Loucy (cell line): ENCODE data around the gene E4F1.

Experiments used
- H2AFZ ChIP-seq: fragments of 200-600 bp; sonication (generic); 2 replicates; pipeline ENCODE4 v1.6.0; 2016; ENCODE audit warnings: antibody characterized with exemption, mild to moderate bottlenecking, low read length, moderate library complexity
- H3F3A ChIP-seq: fragments of 200-600 bp; 2 replicates; pipeline ENCODE4 v1.6.0; 2016; ENCODE audit warnings: antibody characterized with exemption, low read depth, mild to moderate bottlenecking
- H3K27me3 ChIP-seq: fragments of 200-600 bp; sonication (generic); 2 replicates; pipeline ENCODE4 v1.6.1; 2014; ENCODE audit warnings: low read length, mild to moderate bottlenecking; ENCODE audit not compliant: insufficient read depth, poor library complexity, severe bottlenecking
- H3K36me3 ChIP-seq: fragments of 200-600 bp; sonication (generic); 2 replicates; pipeline ENCODE4 v1.6.1; 2016; ENCODE audit warnings: low read length; ENCODE audit not compliant: insufficient read depth
- H3K4me1 ChIP-seq: fragments of 200-600 bp; sonication (generic); 2 replicates; pipeline ENCODE4 v1.5.1; 2014; ENCODE audit warnings: low read length, mild to moderate bottlenecking; ENCODE audit not compliant: insufficient read depth, poor library complexity, severe bottlenecking
- H3K4me2 ChIP-seq: fragments of 200-600 bp; sonication (generic); 2 replicates; pipeline ENCODE4 v1.6.0; 2014; ENCODE audit warnings: antibody characterized with exemption, low read length, low read depth, mild to moderate bottlenecking; ENCODE audit not compliant: poor library complexity, severe bottlenecking
- H3K4me3 ChIP-seq: fragments of 200-600 bp; sonication (generic); 2 replicates; pipeline ENCODE4 v1.5.1; 2014; ENCODE audit warnings: low read length, mild to moderate bottlenecking, mixed read lengths; ENCODE audit not compliant: poor library complexity, severe bottlenecking
- H3K79me2 ChIP-seq: fragments of 200-600 bp; sonication (generic); 2 replicates; pipeline ENCODE4 v1.6.1; 2014; ENCODE audit warnings: low read length; ENCODE audit not compliant: insufficient read depth
- H3K9ac ChIP-seq: fragments of 200-600 bp; sonication (generic); 2 replicates; pipeline ENCODE4 v1.6.0; 2014; ENCODE audit warnings: mild to moderate bottlenecking, low read depth, low read length, moderate library complexity; ENCODE audit not compliant: poor library complexity, severe bottlenecking
- H3K9me2 ChIP-seq: fragments of 200-600 bp; sonication (generic); replicated peaks from 2 replicates; pipeline ENCODE4 v1.6.1; 2016; ENCODE audit warnings: low read depth, low read length, mixed read lengths
- H3K9me3 ChIP-seq: fragments of 200-600 bp; sonication (generic); 2 replicates; pipeline ENCODE4 v1.6.1; 2014; ENCODE audit warnings: mild to moderate bottlenecking, antibody characterized with exemption, low read length, low read depth; ENCODE audit not compliant: insufficient read depth
- H4K20me1 ChIP-seq: fragments of 200-600 bp; sonication (generic); 2 replicates; pipeline ENCODE4 v1.6.0; 2014; ENCODE audit warnings: antibody characterized with exemption, low read length, mild to moderate bottlenecking; ENCODE audit not compliant: insufficient read depth, poor library complexity, severe bottlenecking
- EZH2phosphoT487 ChIP-seq: fragments of 200-600 bp; IDR thresholded peaks from 2 replicates; pipeline ENCODE4 v1.6.1; 2018; ENCODE audit warnings: antibody characterized with exemption, mild to moderate bottlenecking, moderate library complexity, borderline replicate concordance
- TF ChIP-seq, protein P1 (sequence below): fragments of 200-600 bp; sonication (generic); conservative IDR thresholded peaks from 2 replicates; pipeline ENCODE4 v1.5.1; 2014; ENCODE audit warnings: mild to moderate bottlenecking, antibody characterized with exemption, low read length

The E4F1 gene

DNA sequence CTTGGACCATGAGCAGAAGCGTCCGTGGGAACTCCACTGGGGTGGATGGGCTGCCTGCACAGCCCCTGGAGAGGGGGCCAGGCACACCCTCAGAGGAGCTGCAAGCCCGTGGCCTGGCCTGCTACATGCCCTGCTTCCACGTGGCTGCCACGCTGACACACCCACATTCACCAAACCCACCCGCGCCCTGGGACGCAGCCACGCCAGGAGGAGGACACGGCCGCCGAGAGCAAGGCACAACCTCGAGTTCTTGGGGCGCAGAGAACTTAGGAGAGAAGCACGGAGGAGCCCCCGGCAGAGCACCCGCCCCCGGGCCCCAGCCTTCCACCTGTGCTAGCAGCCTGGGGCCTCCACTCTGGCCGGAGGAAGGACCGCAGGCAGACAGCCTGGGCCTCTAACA is 45.8 kb upstream of the E4F1 start:
- Histone ChIP-seq H3K79me2 (no peaks in the 10 kb centered on the region), H2AFZ (no peak overlapping the region), H3K9me3 (no peaks in the 10 kb centered on the region), H3K4me3 (no peak overlapping the region), H3F3A (no peaks in the 10 kb centered on the region), H4K20me1 (no peaks in the 10 kb centered on the region), H3K4me2 (no peak overlapping the region), H3K9me2 (no peaks in the 10 kb centered on the region), H3K9ac (no peak overlapping the region), H3K36me3 (no peaks in the 10 kb centered on the region; the same call in 1 of the 2 replicates), H3K4me1 (no peaks in the 10 kb centered on the region), H3K27me3 (no peaks in the 10 kb centered on the region)
- TF ChIP-seq EZH2phosphoT487, result no peak
- TF ChIP-seq, protein P1, sequence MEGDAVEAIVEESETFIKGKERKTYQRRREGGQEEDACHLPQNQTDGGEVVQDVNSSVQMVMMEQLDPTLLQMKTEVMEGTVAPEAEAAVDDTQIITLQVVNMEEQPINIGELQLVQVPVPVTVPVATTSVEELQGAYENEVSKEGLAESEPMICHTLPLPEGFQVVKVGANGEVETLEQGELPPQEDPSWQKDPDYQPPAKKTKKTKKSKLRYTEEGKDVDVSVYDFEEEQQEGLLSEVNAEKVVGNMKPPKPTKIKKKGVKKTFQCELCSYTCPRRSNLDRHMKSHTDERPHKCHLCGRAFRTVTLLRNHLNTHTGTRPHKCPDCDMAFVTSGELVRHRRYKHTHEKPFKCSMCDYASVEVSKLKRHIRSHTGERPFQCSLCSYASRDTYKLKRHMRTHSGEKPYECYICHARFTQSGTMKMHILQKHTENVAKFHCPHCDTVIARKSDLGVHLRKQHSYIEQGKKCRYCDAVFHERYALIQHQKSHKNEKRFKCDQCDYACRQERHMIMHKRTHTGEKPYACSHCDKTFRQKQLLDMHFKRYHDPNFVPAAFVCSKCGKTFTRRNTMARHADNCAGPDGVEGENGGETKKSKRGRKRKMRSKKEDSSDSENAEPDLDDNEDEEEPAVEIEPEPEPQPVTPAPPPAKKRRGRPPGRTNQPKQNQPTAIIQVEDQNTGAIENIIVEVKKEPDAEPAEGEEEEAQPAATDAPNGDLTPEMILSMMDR, result no peak

DNA sequence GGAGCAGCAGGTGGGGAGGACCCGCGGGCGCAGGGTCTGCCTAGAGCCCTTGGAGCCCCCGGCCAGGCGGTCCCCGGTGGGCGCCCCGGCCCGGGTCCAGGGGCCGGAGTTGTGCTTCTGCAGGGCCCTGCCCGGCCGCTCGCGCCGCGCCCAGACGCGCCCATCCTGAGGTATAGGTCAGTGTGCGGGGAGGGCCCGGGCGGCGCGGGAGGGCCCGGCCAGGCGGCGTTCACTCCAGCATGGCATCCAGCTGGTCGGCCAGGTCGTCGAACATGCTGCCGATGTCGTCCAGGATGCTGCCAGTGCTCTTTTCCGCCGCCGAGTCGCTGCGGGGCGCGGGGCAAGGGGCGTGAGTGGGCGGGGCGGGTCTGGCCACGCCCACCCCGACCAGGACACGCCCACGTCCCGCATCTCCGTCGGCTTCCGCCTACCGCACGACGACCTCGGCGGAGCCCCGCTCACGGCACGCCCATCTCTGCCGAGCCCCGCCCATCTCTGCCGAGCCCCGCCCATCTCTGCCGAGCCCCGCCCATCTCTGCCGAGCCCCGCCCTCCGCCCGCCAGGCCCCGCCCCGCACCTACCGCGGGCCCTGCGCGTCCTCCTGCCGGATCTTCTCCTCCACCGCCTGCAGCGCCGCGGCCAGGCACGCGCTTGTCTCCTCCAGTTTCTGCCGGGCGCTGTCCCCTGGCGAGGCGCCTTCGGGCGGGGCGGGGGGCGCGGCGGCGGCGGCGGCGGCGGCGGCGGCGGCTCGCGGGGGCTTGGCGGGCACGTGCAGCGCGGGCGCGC is 44.9 kb upstream of the E4F1 start:
- no peaks in the 10 kb centered on the region for H3K9me2 ChIP-seq
- no peaks in the 10 kb centered on the region for H3F3A ChIP-seq
- no peak overlapping the region for H2AFZ ChIP-seq
- no peak overlapping the region for H3K4me3 ChIP-seq
- no peak for TF ChIP-seq EZH2phosphoT487
- TF ChIP-seq, protein P1, result no peak
- no peaks in the 10 kb centered on the region for H3K4me1 ChIP-seq
- H4K20me1 ChIP-seq, result no peaks in the 10 kb centered on the region
- H3K9me3 ChIP-seq, result no peaks in the 10 kb centered on the region
- H3K4me2 ChIP-seq, result no peak overlapping the region
- no peaks in the 10 kb centered on the region for H3K27me3 ChIP-seq
- no peaks in the 10 kb centered on the region for H3K79me2 ChIP-seq
- H3K36me3 ChIP-seq, result no peaks in the 10 kb centered on the region; the same call in 1 of the 2 replicates
- no peak overlapping the region for H3K9ac ChIP-seq

DNA sequence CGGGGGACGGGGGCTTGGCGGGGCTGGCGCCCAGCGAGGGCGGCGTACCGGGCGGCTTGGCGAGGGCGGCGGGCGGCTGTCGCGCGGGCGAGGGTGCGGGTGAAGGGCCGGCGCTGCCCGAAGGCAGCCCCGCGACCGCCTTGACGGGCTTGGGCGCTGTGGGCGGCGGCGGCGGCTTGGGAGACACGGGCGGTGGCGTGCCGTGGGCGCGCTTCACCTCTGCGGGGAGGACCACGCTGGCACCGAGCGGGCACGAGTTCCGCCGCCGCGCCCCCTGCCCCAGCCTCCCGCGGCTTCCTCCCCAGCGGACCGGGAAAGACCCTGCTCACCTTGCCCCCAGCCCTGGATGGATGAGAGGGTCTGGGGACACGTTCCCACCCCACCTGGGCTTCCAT is 44.3 kb upstream of the E4F1 start:
- no peaks in the 10 kb centered on the region for H3K79me2 ChIP-seq
- TF ChIP-seq, protein P1, result no peak
- no peak for TF ChIP-seq EZH2phosphoT487
- no peaks in the 10 kb centered on the region for H3K9me2 ChIP-seq
- H3K36me3 ChIP-seq, result no peaks in the 10 kb centered on the region; the same call in 1 of the 2 replicates
- no peaks in the 10 kb centered on the region for H3F3A ChIP-seq
- H2AFZ ChIP-seq, result no peak overlapping the region
- no peaks in the 10 kb centered on the region for H3K9me3 ChIP-seq
- H4K20me1 ChIP-seq, result no peaks in the 10 kb centered on the region
- H3K4me1 ChIP-seq, result no peaks in the 10 kb centered on the region
- H3K9ac ChIP-seq, result no peak overlapping the region
- no peaks in the 10 kb centered on the region for H3K27me3 ChIP-seq
- no peak overlapping the region for H3K4me2 ChIP-seq
- H3K4me3 ChIP-seq, result no peak overlapping the region
